Ishikawa (cell line): ENCODE results near the gene PTPRN2.

Experiments
- CEBPB ChIP-seq: IDR thresholded peaks from 2 replicates; pipeline ENCODE4 v1.6.1; 2012
- CREB1 ChIP-seq: IDR thresholded peaks from 2 replicates; pipeline ENCODE4 v1.6.1; 2012; ENCODE audit warnings: low read depth
- EGR1 ChIP-seq: IDR thresholded peaks from 2 replicates; pipeline ENCODE4 v1.6.1; 2012
- EP300 ChIP-seq: IDR thresholded peaks from 2 replicates; pipeline ENCODE4 v1.6.1; 2012; ENCODE audit warnings: borderline replicate concordance
- FOXM1 ChIP-seq: IDR thresholded peaks from 2 replicates; pipeline ENCODE4 v1.6.1; 2012; ENCODE audit warnings: low read depth, borderline replicate concordance
- MAX ChIP-seq: IDR thresholded peaks from 2 replicates; pipeline ENCODE4 v1.6.1; 2012
- NFIC ChIP-seq: IDR thresholded peaks from 2 replicates; pipeline ENCODE4 v1.6.1; 2012
- RAD21 ChIP-seq: IDR thresholded peaks from 2 replicates; pipeline ENCODE4 v1.6.1; 2012; ENCODE audit warnings: low read depth
- REST ChIP-seq: IDR thresholded peaks from 2 replicates; pipeline ENCODE4 v1.6.1; 2012; ENCODE audit warnings: low read depth, mild to moderate bottlenecking
- TAF1 ChIP-seq: IDR thresholded peaks from 2 replicates; pipeline ENCODE4 v1.6.1; 2012; ENCODE audit warnings: low read depth, mild to moderate bottlenecking
- TCF12 ChIP-seq: IDR thresholded peaks from 2 replicates; pipeline ENCODE4 v1.6.1; 2012; ENCODE audit warnings: low read depth
- TEAD4 ChIP-seq: IDR thresholded peaks from 2 replicates; pipeline ENCODE4 v1.6.1; 2012
- USF1 ChIP-seq: IDR thresholded peaks from 2 replicates; pipeline ENCODE4 v1.6.1; 2012
- YY1 ChIP-seq: IDR thresholded peaks from 2 replicates; pipeline ENCODE4 v1.6.1; 2012; ENCODE audit warnings: low read depth
- ZBTB7A ChIP-seq: IDR thresholded peaks from 2 replicates; pipeline ENCODE4 v1.6.1; 2012; ENCODE audit warnings: low read depth

The PTPRN2 gene

GRCh38 chr7:158027646-158028045, 560.0 kb downstream of the PTPRN2 start:
- no peak for TF ChIP-seq USF1

- TF ChIP-seq NFIC (no peak), TAF1 (no peak), CREB1 (no peak), EP300 (no peak), USF1 (no peak), REST (no peak), EGR1 (no peak), TCF12 (no peak), TEAD4 (no peak), RAD21 (no peak), CEBPB (no peak), YY1 (no peak), MAX (no peak), ZBTB7A (no peak)
These were observed 560.9 kb downstream of the PTPRN2 start for GRCh38 chr7:158026636-158027265.

- TF ChIP-seq TCF12, result no peak
These were observed 561.7 kb downstream of the PTPRN2 start for GRCh38 chr7:158025686-158026600.

GRCh38 chr7:158024881-158025280, 562.7 kb downstream of the PTPRN2 start:
- TF ChIP-seq FOXM1 (no peak), CREB1 (no peak), EP300 (no peak), TCF12 (no peak), ZBTB7A (no peak), MAX (no peak), NFIC (no peak), TEAD4 (no peak)

GRCh38 chr7:158024351-158024715, 563.3 kb downstream of the PTPRN2 start:
- TF ChIP-seq EGR1, result no peak
- TF ChIP-seq EP300, result no peak
- TF ChIP-seq TEAD4, result no peak
- TF ChIP-seq REST, result no peak
- TF ChIP-seq TCF12, result no peak
- no peak for TF ChIP-seq NFIC
- TF ChIP-seq YY1, result no peak
- TF ChIP-seq USF1, result no peak
- TF ChIP-seq RAD21, result no peak
- TF ChIP-seq ZBTB7A, result no peak
- TF ChIP-seq CREB1, result no peak
- TF ChIP-seq TAF1, result no peak
- no peak for TF ChIP-seq FOXM1
- no peak for TF ChIP-seq CEBPB
- TF ChIP-seq MAX, result no peak
